Cortex of kidney (tissue), 1 donor: ENCODE results near the gene DISP2.

Experiments
- DNase-seq: peaks from one replicate; lab custom pipeline; 2025; lab: John Stamatoyannopoulos, UW

The DISP2 gene

DNA sequence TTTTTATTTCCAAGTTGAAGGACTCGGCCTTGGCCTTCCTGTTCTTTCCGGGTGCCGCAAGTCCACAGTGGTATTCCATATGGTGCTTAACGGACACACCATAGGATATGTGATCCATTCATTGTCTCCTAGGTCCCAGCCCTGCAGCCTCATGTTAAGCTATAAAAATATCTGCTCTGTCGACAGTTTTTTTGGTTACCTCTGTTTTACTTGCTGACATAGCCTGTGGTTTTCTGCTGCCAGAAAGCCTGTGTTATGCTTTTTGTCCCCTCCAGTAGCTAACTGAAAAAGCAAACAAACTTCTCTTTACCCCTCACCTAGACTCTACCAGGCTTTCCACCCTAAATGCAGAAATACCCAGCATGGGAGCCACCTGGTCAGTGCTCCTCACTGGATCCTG is 29.3 kb upstream of the DISP2 start:
- no peak for DNase-seq

DNA sequence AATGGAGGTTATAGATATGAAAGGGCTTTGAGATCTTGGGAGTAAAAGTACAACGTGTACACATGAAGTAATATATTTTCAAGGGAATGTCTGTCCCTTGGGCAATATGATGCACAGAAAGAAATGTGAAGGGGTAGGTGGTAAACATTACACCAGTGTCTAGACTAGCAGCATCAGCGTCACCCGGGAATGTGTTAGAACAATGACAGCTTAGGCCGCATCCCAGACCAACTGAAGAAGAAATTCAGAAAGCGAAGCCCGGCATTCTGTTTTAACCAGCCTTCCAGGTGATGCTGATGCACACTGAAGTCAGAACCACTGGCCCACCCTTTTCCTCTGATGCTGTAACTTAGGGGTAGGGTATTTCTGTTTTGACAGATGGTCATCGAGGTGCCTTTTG is 28.2 kb upstream of the DISP2 start:
- DNase-seq: no peak

DNA sequence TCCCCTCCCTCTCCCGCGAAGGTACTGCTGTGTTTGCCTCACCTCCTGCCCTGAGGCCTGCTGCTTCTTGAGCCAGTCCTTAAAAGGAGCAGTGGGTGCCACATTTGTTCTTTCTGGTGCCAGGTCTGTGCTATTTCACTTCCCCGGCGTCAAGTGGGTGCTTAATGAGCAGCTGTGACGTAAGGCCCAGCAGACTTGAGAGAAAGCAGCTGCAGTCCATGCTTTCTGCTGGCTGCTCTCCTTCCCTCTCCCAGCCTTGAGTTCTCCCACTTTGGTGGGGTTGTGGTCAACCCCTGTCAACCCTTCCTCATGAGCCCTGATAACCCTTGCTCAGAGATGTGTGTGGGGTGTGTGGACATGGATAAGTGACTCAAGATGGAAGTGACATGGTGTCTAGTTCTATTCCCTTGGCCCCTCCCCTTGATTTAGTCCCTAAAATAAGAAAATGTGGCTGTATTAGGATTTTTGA is 27.6 kb upstream of the DISP2 start:
- no peak for DNase-seq

DNA sequence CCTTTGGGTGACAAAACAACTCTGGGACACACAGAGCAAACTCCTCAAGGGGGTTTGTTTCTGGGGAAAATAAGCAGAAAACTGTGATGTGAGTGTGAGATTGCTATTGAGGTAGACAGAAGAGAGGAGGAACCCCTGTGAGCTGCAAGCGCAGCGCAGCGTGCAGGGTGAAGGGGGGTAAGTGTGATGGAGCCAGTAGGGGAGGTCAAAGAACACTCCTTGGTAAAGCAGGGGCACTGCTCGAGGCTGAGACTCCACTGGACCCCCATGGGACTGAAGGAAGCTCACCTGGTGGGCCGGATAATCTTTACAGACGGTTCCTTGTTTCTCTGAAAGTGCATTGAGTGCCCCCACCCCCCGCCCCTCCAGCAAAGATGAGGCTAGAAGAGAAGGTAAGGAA is 27.0 kb upstream of the DISP2 start:
- no peak for DNase-seq

DNA sequence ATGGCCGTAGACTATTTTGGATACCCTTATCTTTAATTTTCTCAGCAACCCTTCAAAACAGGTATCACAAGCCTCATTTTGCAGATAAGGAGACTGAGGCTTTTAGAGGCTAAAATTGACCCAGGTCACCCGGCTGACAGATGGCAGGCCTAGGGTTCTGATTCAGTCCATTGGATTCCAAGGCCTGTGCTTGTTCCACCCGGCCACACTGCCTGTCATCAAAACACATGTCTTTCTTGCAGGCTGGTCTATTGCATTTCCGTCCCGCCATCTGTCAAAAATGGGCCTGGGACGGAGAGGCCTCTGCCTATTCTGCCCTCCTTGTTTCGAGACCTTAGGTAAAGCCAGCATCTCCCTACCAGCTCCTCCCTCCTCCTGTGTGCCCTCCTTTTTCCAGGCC is 26.4 kb upstream of the DISP2 start:
- DNase-seq: no peak

DNA sequence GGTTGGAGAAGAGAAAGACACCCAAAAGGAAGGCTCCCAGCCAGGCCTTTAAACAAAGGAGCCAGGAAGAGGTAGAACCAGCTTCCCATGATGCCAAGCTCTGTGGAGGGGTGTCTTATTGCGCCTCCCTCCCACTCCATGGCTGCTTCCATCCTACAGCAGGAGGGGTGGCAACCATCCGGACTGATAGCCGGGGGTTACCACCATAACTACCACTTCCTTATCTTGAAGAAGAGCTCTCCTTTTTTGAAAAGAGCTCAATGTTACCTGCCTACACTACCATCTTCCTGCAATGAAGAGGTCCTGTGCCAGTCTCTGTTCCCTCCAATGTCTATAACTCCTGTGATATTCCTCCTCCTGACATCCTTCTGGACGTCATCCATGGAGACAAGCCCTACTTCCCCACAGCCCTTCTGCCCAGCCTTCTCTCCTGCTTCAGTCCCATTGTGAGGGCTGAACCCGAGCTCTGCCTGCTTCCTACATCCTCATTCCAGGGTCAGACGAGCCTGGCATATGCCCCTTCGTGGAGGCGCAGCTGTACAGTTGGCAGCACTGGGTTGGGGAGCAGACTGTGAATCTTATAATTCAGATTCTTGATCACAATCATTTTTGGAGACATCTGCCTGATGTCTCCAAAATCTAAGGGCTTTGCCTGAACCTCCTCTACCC is 25.8 kb upstream of the DISP2 start:
- DNase-seq: no peak

DNA sequence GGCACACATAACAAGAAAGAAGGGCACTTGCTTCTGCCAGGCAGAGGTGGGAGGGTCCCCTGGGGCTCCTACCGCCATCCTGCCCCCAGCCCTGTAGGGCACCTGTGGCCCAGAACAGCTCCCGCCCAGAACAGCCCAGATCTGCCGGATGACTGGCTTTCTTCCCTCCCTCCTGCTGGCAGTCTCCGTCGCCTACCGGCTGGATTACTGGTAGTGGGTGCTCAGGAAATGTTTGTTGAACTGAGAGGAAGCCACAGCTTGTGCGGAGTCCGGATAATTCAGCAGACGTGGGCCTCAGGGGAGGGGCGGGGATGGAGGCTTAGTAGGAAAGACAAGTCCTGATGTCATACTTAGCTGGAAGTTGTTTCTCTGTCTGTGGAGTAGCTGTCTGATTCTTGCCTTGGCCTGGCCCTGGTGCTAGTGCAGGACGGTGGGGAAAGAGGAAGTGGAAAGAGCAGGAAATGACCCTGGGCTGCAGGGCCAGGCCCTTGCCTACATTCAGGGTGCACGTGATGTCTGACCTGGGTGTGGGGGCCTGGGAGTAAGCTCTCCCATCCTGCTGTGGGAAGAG is 24.0 kb upstream of the DISP2 start:
- DNase-seq: no peak

DNA sequence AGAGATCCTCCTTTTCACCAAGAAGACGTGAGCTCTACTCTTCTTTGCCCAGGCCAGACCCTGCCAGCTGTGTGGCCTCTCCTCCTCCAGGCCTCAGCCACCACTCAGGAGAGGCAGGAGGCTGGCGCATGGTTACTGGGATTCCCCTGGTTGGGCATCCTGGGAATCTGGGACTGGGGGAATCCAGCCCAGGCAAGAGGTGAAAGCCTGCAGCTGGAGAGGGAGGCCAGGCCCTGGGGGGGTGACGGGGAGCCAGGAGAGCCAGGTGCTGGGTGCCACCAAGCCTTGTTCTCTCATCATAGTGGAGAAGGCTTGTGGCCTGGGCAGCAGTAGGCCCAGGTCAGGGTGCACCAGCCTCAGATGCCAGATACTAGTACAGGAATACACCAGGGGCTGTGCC is 23.5 kb upstream of the DISP2 start:
- no peak for DNase-seq

DNA sequence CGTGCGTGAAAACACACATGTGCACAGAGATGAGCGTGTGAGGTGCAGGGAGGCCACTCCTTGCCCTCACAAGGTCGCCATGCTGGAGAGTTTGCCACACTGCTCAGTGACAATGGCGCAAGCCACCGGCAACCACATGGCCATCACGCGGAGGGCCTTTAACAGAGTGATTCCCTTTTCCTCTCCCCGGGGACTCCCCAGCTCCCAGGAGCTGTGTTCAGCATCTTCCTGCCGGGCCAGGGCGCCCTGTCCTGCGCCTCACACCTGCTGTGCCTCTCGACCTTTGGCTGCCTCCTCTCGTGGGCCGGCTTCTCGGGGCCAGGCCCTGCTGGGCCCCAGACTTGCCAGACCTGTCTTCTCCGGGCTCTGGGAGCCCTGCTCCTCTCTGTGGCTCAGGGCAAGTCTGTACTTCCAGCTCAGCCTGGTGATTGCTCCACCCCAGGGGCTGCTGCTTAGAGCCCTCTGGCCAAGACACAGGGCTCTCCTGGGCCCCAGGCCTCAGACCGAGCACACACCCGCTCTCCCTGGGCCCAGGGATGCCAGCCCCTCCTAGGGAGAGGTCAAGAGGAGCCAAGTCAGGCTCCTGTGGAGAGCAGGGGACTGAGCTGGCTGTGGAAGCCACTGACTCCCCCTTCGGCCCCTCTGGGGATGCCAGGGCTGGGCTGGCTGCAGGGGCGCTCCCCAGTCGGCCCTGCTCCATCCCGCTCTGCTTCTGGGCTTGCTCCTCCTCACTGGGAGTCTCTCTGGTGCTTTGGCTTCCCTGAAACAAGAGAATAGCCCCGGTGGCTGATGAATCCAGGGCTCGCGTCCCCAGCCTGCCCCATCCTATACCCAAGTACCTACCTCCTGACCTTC is 22.9 kb upstream of the DISP2 start:
- no peak for DNase-seq

DNA sequence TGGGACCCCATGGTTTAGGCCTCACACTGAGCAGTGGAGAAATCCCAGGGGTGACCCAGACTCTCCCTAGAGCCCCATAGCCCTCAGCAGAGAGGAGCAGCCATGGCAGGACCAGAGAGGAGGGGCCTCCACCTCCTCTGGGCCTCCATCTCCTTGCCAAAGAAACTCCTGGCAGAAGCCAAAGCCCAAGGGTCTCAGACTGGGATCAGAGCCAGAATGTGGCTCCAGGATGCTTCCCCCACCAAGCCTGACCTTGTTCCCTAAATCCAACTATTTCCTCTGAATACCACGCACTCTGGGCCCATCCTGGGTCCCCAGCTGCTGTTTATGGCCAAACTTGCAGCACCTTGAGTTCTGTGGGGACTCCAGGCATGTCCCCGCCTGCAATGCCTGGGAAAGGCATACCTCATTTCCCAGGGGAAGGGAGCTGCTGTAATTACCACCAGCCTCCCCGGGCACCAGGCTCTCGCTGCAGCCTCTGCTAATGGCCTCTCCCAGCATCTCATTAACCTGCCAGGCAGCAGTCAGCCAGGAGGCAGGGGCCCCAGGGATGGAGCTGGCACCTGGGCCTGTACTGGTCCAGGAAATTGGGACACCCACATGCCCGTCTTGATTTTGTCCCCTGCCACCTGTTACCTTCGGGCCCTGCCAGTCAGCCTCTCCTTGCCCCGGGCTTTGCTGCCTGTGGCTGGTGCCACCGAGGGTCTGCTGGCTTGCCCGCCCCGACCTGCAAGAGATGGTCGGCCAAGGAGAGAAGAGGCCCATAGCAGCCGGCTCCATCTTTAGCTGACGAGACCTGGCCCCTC is 21.9 kb upstream of the DISP2 start:
- DNase-seq: no peak

DNA sequence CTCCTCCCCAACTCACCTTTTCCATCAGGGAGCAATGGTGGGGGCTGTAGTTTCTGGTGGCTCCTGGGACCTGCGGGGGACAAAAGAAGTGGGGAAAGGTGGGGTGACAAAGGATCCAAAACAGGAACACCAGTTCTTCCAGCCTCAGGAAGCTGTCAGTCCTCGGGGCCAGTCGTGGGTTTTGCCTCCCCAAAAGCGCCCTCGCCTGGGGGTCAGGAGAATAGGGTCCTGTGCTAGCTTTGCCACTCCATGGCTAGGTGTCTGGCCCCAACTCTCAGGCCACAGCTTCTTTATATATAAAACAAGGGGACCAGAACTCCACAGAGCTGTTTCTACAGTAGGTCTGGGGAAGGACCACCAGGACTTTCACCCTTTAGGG is 21.3 kb upstream of the DISP2 start:
- no peak for DNase-seq

DNA sequence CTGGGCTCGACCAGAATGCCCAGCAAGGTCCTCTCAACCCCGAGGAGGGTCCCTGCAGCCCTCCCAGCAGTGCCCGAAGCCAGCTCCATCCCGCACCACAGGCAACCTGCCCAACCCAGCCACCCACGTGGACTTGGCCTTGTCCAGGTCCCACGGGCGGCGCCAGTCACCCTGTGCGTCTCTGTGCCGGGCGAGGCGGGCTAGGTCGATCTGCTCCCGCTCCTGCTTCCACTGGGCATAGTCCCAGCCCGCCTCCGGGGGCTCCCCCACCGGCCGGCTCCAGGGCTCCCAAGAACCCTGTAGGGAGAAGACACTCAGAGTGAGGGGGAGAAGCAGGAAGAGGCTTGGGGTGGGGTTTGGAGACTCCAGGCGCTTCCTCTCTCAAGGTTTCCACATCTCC is 20.4 kb upstream of the DISP2 start:
- no peak for DNase-seq

DNA sequence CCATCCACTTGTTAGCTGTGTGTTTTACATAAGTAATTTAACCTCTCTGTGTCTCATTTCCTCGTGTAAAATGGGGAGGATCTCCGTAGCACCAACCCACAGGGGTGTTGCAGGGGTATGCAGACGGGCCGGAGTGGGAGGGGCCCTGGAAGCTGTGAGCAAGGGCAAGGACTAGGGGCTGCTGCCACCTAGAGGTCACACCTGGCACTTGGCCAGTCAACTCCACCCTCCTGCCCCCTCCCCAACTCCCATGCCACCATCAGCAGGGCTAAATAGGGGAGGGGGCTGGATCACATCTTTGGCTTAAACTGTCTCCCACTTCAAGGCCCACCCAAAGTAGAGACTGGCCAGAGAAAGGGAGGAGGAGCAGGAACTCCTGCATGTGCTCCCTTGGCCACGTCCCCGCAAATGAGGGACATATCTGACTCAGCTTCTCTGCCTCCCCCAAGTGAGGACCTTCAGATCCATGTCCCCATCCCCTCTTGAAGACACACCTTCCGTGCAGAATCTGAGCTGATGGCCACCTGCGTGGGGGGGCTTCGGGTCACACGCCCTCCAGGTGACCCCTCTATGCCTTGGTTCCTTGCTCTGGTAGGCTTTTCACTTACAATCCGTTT is 19.9 kb upstream of the DISP2 start:
- no peak for DNase-seq

DNA sequence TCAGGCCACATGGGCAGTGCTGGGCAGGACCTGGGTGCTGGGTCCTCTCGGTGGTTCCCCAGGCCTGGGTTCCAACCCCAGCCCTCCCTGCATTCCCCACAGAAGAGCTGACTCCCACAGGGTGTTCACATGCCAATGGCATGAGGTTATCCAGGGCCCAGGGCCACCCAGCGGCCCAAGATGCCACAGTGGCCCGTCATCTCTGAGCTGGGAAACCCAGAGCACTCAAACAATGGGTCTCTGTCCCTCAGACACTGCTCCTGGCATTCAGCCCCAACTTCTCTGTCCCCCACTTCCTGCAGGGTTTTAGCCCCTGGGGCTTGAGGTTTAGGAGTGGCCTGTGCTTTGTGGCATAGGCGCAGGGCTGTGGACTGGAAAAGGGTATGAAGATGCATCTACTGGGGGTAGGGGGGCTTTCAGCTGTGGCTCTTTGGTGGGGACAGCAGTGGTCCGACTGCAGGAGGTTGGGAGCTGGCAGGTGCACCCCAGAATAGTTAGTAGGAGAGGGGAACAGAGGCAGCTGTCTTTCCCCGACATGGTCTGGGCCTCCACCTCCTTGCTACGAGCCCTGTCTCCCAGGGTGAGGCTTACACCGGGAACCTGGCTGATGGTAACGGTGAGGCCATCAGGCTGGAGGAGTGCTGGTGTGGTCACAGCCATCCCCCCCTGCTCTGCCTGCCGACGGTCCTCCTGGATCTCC is 18.9 kb upstream of the DISP2 start:
- DNase-seq: no peak

DNA sequence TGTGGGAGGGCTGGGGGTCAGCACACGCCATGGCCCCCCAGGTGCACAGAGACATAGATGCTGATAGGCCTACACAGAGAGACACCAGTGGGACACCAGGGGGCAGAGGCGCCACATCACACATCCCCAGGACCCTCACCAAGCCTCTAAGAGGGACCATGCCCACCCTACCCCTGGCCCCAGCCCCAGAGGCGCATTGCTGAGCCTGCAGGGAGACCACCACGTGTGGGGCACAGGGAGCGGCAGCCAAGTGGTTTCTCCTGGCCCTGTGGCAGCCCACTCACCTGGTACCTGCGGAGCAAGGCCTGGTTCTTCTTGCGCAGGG is 18.4 kb upstream of the DISP2 start:
- DNase-seq: no peak

DNA sequence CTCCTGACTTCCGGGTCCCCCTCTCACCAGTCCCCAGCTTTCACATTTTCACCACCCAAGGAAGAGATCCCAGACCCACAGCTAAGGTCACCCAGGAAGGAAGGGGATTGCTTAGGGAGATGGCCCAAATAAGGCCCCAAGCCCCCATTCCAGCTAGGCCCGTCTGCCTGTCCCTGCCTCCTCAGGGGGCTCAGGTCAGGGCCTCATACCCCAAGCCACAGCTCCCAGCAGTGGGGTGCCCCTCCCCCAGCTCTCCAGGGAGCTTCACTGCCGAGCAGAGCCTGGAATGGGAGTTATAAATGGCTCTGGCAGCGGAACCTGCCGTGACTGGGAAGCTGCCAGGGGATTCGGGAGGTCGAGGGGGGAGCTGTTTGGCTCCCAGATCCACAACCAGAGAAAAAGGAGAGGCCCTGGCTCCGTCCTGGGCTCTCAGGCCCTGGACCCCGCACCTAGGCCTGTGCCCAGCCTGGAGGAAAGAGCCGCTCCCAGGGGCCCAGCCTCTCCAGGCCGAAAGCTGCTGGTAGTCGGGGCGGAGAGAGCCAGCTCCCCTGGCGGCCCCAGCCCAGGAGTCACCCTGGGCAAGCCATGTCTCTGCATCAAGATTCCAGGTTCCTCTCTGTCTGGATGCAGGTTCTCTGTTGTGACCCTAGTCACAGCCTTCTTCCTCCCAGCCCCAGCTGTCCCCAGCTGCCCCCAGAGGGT is 17.8 kb upstream of the DISP2 start:
- DNase-seq: no peak

DNA sequence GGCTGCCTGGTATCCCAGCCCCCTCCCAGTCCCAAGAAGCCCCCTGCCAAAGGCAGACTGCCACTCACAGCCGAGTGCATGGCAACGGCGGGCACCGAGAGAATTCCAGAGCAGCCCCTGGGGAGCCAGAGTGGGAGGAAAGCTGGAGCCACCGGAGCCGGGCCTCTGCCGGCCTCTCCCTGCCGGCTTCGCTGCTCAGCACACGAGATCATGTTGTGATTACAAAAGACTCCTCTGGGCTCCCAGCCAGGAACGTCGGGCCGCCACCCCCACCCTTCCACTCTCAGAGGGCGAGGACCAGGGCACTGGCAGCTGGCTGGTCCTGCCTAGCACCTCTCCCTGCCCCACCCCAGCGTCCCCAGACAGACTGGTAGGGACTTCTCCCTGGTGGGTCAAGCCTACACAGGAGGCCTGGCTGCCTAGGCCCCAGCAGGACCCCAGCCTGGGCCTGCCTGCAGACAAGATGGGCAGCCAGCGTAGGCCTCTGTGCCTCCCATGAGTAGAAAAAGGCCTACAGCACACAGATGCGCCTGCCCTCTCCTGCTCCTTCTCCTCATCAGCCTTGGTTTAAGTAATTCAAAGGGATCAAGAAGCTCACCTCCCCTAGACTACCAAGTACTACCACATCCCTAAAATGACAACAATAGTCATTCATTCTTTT is 17.1 kb upstream of the DISP2 start, which contains the start of gene CCDC9B:
TSS of gene CCDC9B (minus strand) at position 200 of the 661 bp plus-strand sequence. CDS start at position 80, 120 bp downstream.
- DNase-seq: peak; percentile 27

DNA sequence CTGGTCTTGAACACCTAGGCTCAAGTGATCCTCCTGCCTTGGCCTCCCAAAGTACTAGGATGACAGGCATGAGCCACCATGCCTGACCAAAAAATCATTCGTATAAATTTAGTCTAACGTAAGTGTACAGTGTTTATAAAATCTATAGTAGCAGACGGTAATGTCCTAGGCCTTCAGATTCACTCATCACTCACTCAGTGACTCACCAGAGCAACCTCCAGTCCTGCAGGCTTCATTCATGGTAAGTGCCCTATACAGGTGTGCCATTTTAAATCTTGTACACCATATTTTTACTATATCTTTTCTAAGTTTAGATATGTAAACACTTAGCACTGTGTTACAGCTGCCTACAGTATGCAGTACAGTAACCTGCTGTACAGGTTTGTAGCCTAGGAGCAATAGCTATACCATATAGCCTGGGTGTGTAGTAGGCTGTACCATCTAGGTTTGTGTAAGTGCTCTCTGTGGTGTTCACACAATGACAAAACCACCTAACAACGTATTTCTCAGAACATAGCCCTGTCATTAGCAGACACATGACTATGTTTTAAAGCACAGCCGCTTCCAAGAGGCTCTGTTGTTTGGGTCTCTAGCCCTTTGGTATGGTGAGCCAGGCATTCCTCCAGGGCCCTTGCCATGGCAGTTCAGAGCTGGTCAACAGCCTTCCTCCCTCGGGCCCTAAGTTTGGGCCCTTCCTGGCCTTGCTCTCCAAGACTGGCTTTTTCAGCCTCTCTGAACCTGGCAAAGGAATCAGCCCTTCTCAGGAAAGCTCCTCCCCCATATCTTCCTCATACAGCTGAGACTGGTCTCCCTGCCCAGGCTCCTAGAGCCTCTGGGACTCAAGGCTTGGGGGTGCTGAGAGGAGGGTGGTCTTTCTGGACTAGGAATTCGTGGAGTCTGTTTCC is 15.4 kb upstream of the DISP2 start:
- no peak for DNase-seq

DNA sequence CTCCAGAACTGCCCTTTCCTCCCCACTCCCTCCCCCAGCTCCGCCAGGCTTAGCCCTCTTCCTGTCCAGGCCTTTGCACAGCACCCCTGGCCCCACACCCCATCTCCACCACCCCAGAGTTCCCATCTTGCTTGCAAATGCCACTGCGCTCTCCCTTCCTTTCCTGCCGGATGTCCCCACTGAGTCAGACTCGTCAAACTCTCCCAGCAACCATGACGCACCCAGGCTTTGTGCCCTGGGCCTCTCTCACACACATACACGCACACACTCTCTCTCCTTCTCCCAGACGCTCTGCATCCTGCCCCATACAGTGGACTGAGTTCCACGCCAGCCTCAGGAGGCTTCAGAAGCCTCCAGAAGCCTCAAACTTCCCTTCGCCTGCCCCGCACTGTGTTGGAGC is 14.5 kb upstream of the DISP2 start:
- no peak for DNase-seq
